ENCODE measurements around the gene PCBP3.

DNA sequence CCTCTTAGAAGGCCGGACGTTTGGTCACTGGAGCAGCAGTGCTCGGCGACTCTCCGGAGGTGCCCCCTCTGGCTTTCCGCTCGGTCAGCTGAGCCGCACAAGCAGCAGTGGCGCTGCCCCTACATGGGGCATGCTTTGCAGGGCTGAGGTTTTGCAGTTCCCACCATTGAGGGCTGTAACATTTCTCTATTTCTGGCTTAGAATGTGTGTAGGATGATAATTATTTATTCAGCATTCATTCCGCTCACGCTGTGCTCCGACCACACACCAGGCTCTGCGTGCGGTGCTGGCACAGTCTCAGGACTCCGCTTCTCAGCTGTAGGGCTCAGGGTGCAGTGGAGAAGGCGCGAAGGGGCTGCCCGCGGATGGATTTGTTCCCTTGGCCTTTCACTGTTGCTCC lies 119.5 kb downstream of the PCBP3 start:
- TF ChIP-seq, protein P1, sequence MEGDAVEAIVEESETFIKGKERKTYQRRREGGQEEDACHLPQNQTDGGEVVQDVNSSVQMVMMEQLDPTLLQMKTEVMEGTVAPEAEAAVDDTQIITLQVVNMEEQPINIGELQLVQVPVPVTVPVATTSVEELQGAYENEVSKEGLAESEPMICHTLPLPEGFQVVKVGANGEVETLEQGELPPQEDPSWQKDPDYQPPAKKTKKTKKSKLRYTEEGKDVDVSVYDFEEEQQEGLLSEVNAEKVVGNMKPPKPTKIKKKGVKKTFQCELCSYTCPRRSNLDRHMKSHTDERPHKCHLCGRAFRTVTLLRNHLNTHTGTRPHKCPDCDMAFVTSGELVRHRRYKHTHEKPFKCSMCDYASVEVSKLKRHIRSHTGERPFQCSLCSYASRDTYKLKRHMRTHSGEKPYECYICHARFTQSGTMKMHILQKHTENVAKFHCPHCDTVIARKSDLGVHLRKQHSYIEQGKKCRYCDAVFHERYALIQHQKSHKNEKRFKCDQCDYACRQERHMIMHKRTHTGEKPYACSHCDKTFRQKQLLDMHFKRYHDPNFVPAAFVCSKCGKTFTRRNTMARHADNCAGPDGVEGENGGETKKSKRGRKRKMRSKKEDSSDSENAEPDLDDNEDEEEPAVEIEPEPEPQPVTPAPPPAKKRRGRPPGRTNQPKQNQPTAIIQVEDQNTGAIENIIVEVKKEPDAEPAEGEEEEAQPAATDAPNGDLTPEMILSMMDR (IDR thresholded peaks at IDR 0.05; ENCODE audit: low read depth, low read length) = no peak
- no peak for TF ChIP-seq POLR2A (IDR thresholded peaks at IDR 0.05; ENCODE audit: extremely low read depth, insufficient read length)
